RWPE2 (cell line): ENCODE results near the gene RHOXF2B.
"Not testable (repeated sequence)": the region's sequence is repeated elsewhere in the genome, so short reads cannot be mapped to it uniquely, and the experiment has no call there.

Experiments used
- ATAC-seq: fragments of 200-7000 bp; cut with Tn5 transposase; 3 replicates; pipeline ENCODE4 v1.9.1; 2021; ENCODE audit warnings: low read depth
- DNase-seq: peaks from one replicate; pipeline ENCODE4 v3.0.0-alpha.2; 2020; ENCODE audit warnings: low spot score
- H3K27ac ChIP-seq: fragments of 450-650 bp; 2 replicates; pipeline ENCODE4 v1.5.1; 2017; ENCODE audit warnings: mild to moderate bottlenecking; ENCODE audit not compliant: poor library complexity, severe bottlenecking
- H3K27me3 ChIP-seq: fragments of 250-450 bp; sonication (Bioruptor Pico); 2 replicates; pipeline ENCODE4 v1.5.1; 2021; ENCODE audit warnings: mild to moderate bottlenecking, moderate library complexity; ENCODE audit not compliant: insufficient read depth, poor library complexity, severe bottlenecking
- H3K36me3 ChIP-seq: fragments of 250-450 bp; sonication (Bioruptor Pico); 2 replicates; pipeline ENCODE4 v1.5.1; 2020; ENCODE audit warnings: low read depth, mild to moderate bottlenecking, moderate library complexity
- H3K4me1 ChIP-seq: fragments of 250-450 bp; sonication (Bioruptor Pico); 2 replicates; pipeline ENCODE4 v1.5.1; 2021; ENCODE audit warnings: mild to moderate bottlenecking, moderate library complexity; ENCODE audit not compliant: insufficient read depth, poor library complexity, severe bottlenecking
- H3K4me3 ChIP-seq: fragments of 250-450 bp; sonication (Bioruptor Pico); 2 replicates; pipeline ENCODE4 v1.5.1; 2021; ENCODE audit warnings: mild to moderate bottlenecking, moderate library complexity; ENCODE audit not compliant: severe bottlenecking
- H3K9me3 ChIP-seq: fragments of 250-450 bp; sonication (Bioruptor Pico); 2 replicates; pipeline ENCODE4 v1.5.1; 2021; ENCODE audit warnings: mild to moderate bottlenecking, moderate library complexity; ENCODE audit not compliant: severe bottlenecking
- TF ChIP-seq, protein P1 (sequence below): fragments of 450-650 bp; IDR thresholded peaks from one replicate; pipeline ENCODE4 v1.5.1; 2017; ENCODE audit warnings: mild to moderate bottlenecking, moderate library complexity; ENCODE audit not compliant: poor library complexity, severe bottlenecking

RHOXF2B gene

DNA sequence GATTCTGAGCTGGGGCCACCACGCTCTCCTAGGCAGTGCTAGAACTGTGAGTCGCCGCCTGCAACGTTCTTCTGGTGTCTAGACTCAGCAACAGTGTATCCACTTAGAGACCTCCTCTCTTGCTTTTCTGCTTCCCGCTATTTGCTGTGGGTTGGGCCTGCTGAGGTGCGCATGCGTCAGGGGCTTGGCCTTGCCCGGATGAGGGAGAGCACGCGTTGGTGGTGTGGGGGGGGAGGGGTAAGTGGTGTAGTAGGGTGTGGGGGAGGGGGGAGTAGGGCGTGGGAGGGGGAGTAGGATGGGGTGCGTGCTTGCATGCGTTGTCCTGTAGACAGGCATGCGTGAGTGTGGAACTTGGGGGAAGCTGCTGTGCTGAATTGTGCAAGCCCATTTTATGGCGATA, at the start of gene RHOXF2B:
RHOXF2B (minus strand) TSS at position 101 of the 400 bp plus-strand sequence. CDS start 138 bp downstream, outside the sequence.
- not testable (repeated sequence) for H3K9me3 ChIP-seq, H3K27me3 ChIP-seq, H3K4me1 ChIP-seq, DNase-seq, H3K36me3 ChIP-seq, H3K4me3 ChIP-seq, H3K27ac ChIP-seq, ATAC-seq

- Histone ChIP-seq H3K27me3 (no peaks in the 10 kb centered on the region), H3K36me3 (no peaks in the 10 kb centered on the region), H3K4me1 (no peaks in the 10 kb centered on the region), H3K27ac (no peak overlapping the region), H3K9me3 (no peaks in the 10 kb centered on the region), H3K4me3 (no peak overlapping the region)
- ATAC-seq (no peak), DNase-seq (no peak)
- TF ChIP-seq, protein P1, sequence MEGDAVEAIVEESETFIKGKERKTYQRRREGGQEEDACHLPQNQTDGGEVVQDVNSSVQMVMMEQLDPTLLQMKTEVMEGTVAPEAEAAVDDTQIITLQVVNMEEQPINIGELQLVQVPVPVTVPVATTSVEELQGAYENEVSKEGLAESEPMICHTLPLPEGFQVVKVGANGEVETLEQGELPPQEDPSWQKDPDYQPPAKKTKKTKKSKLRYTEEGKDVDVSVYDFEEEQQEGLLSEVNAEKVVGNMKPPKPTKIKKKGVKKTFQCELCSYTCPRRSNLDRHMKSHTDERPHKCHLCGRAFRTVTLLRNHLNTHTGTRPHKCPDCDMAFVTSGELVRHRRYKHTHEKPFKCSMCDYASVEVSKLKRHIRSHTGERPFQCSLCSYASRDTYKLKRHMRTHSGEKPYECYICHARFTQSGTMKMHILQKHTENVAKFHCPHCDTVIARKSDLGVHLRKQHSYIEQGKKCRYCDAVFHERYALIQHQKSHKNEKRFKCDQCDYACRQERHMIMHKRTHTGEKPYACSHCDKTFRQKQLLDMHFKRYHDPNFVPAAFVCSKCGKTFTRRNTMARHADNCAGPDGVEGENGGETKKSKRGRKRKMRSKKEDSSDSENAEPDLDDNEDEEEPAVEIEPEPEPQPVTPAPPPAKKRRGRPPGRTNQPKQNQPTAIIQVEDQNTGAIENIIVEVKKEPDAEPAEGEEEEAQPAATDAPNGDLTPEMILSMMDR = no peak
Observed at GRCh38 chrX:120125444-120125843, 48.0 kb upstream of the RHOXF2B start.

DNA sequence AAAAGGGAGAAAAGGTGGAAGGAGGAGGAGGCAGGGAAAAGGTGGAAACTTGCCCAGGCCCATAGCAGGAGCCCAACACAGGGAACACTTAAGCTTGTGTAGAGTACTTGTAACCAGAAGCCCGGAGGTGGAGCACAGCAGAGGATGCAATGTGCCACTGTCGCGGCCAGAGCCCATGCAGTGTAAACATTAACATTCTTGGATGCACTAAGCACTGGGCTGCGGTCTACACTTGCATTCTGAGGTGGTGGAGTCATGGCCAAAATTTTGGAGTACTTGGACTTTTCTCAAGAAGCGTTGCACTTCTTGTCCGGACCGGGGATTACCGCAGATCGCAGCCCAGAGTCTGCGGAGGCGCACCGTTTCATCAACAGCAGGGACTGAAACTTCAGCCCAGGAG, 42.7 kb upstream of the RHOXF2B start:
- TF ChIP-seq, protein P1 = no peak
- H3K27ac ChIP-seq = no peak overlapping the region
- no peaks in the 10 kb centered on the region for H3K27me3 ChIP-seq
- no peaks in the 10 kb centered on the region for H3K4me1 ChIP-seq
- H3K9me3 ChIP-seq = no peaks in the 10 kb centered on the region
- H3K4me3 ChIP-seq = no peak overlapping the region
- ATAC-seq (no peak), DNase-seq (no peak)
- no peaks in the 10 kb centered on the region for H3K36me3 ChIP-seq

DNA sequence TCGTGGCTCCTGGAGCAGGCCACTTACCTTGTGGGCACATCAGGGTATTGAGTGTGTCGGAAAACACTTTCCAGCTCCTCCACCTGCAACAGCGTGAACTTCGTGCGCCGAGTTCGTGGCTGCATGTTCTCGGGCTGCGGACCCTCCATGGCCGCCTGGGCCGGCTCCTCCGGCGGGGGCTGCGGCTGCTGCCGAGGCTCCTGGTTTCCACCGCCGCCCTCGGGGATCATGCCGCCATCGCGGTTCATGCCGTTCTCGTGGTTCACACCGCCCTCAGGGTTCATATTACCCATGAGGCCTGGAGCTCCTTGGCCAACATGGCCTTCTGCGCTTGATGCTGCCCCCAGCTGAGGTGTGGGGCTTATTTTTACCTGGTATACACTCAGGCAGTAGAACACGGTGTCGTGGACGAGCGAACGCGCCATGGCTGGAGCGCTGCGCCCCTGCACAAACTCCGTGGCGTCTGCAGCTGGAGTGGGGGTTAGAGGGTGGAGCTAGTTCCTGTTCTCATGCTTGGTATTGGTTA, 38.0 kb upstream of the RHOXF2B start, which contains the start of gene RHOXF1:
RHOXF1 (minus strand) TSS at position 476 of the 526 bp plus-strand sequence; CDS start at position 425, 51 bp downstream.
- Histone ChIP-seq H3K4me3 (no peak within 1 kb of the TSS), H3K27ac (no peak within 1 kb of the TSS), H3K9me3 (no peaks in the 10 kb centered on the region), H3K4me1 (no peaks in the 10 kb centered on the region), H3K36me3 (no peaks in the 10 kb centered on the region), H3K27me3 (no peaks in the 10 kb centered on the region)
- ATAC-seq = no peak
- TF ChIP-seq, protein P1 = no peak
- no peak for DNase-seq

GRCh38 chrX:120111611-120112010, 34.1 kb upstream of the RHOXF2B start:
- no peak overlapping the region for H3K4me3 ChIP-seq
- TF ChIP-seq, protein P1 = no peak
- no peaks in the 10 kb centered on the region for H3K36me3 ChIP-seq
- no peaks in the 10 kb centered on the region for H3K9me3 ChIP-seq
- H3K27me3 ChIP-seq = no peaks in the 10 kb centered on the region
- H3K27ac ChIP-seq = no peak overlapping the region
- no peak for DNase-seq
- ATAC-seq = no peak
- H3K4me1 ChIP-seq = no peaks in the 10 kb centered on the region
